ENCODE results near the gene IRF4.

IRF4 gene

GRCh38 chr6:399785-400534, 8.4 kb downstream of the IRF4 start:
- no peak for FAIRE-seq

GRCh38 chr6:400815-401214, 9.3 kb downstream of the IRF4 start:
- FAIRE-seq = no peak

DNA sequence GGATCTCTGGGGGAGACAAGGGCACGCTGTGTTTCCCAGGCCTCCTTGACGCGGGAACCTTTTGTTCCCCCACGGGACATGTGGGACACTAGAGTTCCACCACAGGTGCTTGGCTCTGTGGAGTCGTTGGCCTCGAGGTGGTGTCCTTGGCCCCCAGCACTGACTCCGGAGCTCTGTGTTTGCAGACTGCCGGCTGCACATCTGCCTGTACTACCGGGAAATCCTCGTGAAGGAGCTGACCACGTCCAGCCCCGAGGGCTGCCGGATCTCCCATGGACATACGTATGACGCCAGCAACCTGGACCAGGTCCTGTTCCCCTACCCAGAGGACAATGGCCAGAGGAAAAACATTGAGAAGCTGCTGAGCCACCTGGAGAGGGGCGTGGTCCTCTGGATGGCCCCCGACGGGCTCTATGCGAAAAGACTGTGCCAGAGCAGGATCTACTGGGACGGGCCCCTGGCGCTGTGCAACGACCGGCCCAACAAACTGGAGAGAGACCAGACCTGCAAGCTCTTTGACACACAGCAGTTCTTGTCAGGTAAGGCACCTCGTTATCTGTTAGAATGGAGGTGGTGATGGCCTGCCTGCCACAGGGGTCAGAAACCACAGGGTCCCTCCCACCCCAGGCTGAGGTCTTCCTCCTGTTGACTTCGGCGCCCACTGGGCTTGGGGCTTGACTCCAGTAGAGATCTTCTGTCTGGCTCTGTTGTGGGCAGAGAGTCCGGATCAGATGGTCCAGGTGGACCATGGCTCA, 9.9 kb downstream of the IRF4 start:
- no peak for FAIRE-seq

DNA sequence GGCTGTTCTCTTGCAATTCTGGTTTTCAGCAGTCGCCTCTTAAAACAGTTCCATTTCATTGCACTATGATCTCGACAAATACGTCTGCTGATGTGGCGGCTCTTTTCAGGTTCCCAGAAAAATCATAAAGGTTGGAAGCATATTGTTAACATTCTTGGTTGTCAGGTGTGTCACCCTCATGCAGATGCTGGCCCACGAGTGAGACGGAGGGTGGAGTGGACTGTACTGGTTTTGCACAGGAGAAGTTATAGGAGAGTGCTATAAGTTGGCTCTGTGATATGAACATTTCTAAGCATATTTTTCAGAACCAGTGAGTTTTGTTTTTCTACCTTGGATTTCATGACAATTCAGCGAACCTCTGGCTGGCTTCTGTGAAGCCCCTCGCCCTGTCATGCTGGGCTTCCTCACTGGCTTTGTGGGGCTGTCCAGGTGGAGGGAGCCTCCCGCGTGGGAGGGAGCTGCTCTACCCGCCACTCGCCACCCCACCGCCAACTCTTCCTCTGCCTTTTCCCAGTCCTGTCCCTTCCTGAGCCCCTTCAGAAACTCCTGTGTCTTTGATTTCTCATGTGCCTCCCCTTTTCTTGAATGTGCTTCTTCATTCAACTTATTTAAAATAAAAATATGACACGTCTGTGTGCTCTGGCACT, 10.6 kb downstream of the IRF4 start:
- no peak for FAIRE-seq

GRCh38 chr6:402901-403658, 11.5 kb downstream of the IRF4 start:
- no peak for FAIRE-seq

- FAIRE-seq = no peak
These were observed 12.4 kb downstream of the IRF4 start for GRCh38 chr6:403659-404655.

GRCh38 chr6:404685-405423, 13.3 kb downstream of the IRF4 start:
- FAIRE-seq = no peak

DNA sequence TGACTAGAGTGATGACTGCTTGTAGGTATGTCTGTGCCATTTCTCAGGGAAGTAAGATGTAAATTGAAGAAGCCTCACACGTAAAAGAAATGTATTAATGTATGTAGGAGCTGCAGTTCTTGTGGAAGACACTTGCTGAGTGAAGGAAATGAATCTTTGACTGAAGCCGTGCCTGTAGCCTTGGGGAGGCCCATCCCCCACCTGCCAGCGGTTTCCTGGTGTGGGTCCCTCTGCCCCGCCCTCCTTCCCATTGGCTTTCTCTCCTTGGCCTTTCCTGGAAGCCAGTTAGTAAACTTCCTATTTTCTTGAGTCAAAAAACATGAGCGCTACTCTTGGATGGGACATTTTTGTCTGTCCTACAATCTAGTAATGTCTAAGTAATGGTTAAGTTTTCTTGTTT, 16.6 kb downstream of the IRF4 start:
- no peak for FAIRE-seq

GRCh38 chr6:408599-409102, 17.1 kb downstream of the IRF4 start:
- no peak for FAIRE-seq

- no peak for FAIRE-seq
These were observed 17.9 kb downstream of the IRF4 start for GRCh38 chr6:409370-409972.

- no peak for FAIRE-seq
These were observed 19.2 kb downstream of the IRF4 start for GRCh38 chr6:410555-411395.

GRCh38 chr6:411402-412145, 20.0 kb downstream of the IRF4 start:
- no peak for FAIRE-seq

DNA sequence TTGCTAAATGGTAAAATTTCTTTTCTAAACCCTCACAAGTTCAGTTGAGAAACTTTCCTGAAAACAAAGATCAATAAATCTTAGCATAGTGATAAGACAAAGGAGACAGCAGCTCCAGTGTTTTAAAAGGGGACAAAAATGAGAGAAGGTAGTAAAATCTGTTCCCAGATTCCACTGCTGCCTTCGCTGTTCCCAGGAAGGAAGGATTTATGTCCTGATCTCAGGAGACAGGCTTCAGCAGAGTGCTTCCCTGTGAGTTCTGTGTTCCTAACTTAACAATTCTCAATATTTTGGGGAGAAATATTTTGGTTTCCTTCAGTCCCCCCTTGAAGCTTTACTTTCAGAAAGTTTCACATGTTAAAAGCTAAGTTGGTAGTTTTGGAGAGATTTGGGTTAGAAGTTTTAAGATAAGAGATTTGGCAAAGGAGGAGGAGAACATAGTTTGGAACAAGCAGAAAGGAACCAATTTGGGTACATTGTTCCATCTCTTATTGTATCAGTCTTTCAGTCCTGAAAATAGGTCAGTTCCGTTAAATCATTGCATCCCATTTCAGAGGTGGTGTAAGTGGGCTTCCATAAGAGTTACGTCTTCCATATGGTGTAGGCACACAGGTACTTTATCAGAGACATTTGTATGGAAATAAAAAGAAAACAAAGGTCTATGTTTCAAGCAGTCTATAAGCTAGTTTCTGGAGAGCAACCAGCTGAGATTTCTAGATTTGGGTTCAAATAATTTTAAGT, 20.8 kb downstream of the IRF4 start:
- FAIRE-seq = no peak

GRCh38 chr6:414447-414846, 22.9 kb downstream of the IRF4 start:
- FAIRE-seq = no peak

DNA sequence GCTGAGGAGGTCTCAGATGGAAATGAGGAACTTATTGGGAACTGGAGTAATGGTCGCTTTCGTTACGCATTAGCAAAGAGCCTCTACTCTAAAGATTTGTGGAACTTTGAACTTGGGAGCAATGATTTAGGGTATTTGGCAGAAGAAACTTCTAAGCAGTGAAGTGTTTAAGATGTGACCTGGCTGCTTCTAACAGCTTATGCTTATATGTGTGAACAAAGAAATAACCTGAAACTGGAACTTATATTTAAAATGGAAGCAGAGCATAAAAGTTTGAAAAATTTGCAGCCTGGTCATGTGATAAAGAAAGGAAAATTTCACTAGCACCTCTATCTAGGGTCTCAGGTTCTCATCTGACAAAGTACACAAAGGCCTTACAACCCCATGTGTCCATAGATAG, 23.5 kb downstream of the IRF4 start:
- no peak for FAIRE-seq

- FAIRE-seq = no peak
These were observed 29.7 kb downstream of the IRF4 start for GRCh38 chr6:421211-421610.

- peak; percentile 94 for FAIRE-seq
These were observed 31.0 kb downstream of the IRF4 start for GRCh38 chr6:422433-423054.

Data from islet of Langerhans (tissue), 1 donor.